ENCODE measurements around the gene ZRANB1. TPM values are rescaled to one million over a fixed set of nuclear protein-coding genes. Genes with fewer than 3 reads are reported as not detected.
"Not testable (repeated sequence)": the region's sequence is repeated elsewhere in the genome, so short reads cannot be mapped to it uniquely, and the experiment has no call there.

The ZRANB1 gene
- total RNA-seq, 1 donor from 2014 or later, result 16.0 TPM

DNA sequence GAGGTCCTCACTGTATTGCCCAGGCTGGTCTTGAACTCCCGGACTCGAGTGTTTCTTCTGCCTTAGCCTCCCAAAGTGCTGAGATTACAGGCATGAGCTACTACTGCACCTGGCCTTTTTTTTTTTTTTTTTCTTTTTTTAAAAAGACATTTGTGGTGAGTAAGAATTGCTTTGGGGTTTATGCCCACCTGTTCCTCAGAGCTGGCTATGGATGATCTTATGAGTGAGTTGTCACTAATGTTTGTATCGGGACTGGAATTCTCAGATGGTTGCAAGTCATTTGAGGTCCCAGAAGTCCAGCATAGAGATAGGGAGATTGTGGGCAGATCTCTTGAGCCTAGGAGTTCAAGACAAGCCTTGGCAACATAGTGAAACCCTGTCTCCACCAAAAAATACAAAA, 35.2 kb downstream of the ZRANB1 start:
- Mint-ChIP-seq H3K27ac (no peak overlapping the region), H3K4me1 (ENCODE audit: low read depth) (peaks cover 20% of the 10 kb centered on the region), H3K27me3 (ENCODE audit: insufficient read depth) (no peaks in the 10 kb centered on the region), H3K9me3 (no peaks in the 10 kb centered on the region), H3K36me3 (ENCODE audit: low read depth) (peaks cover 20% of the 10 kb centered on the region), H3K4me3 (no peak overlapping the region)
- DNase-seq (ENCODE audit: low spot score), result no peak
- intact Hi-C loops (cut with micrococcal nuclease), result no loop called here

DNA sequence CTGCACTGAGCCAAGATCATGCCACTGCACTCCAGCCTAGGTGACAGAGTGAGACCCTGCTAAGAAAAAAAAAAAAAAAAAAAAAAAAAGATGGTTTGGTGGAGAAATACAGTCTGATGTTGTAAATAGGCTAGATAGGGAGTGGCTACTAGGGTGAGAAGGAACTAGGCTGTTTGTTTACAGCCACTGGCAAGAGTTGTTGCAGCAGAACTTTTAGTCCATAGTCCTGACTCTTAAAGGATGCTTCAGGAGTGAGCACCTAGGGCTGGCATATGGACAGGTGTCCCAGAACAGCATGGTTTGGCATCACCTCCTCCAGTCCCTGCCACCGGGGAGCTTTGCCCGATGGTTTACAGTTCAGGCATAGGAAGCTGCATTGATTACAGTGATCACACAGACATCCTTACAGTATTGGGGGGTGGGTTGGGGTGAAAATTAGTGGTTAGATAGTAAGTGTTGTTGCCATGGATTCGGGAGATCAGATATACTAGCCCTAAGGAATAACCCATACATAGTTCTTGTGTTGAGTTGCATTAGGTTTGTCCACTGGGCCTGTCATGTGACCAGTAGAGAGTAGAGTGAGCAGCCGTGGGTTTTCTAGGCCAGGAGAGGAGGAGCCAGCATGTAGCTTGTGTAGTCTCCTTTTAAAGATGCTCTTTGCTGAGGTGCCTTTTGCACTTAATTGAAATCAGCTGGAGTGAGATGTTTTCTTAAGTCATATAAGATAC, 35.9 kb downstream of the ZRANB1 start:
- Mint-ChIP-seq H3K4me1 (ENCODE audit: low read depth) (peaks cover 23% of the 10 kb centered on the region), H3K9me3 (no peaks in the 10 kb centered on the region), H3K4me3 (no peak overlapping the region), H3K27ac (no peak overlapping the region), H3K27me3 (ENCODE audit: insufficient read depth) (no peaks in the 10 kb centered on the region), H3K36me3 (ENCODE audit: low read depth) (peaks cover 24% of the 10 kb centered on the region)
- intact Hi-C loops (cut with micrococcal nuclease), result no loop called here
- DNase-seq (ENCODE audit: low spot score), result no peak

DNA sequence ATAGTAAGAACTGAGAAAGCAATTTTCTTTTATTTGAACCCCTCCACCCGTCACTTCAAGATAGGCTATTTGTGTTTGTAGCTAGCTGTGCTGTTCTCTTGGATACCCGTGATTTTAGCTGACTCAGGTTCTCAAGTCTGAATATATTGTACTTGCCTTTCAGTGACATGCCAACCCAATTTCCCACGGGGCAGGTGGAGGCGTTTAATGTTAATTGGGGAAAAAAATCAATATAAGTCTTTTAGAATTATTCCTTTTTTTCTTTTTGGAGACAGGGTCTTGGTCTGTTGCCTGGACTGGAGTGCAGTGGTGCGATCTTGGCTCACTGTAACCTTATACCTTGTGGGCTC, 36.4 kb downstream of the ZRANB1 start:
- H3K9me3 Mint-ChIP-seq, result no peaks in the 10 kb centered on the region
- peaks cover 29% of the 10 kb centered on the region for H3K36me3 Mint-ChIP-seq (ENCODE audit: low read depth)
- no peak overlapping the region for H3K4me3 Mint-ChIP-seq
- intact Hi-C loops (cut with micrococcal nuclease), result no loop called here
- DNase-seq (ENCODE audit: low spot score), result no peak
- peaks cover 28% of the 10 kb centered on the region for H3K4me1 Mint-ChIP-seq (ENCODE audit: low read depth)
- H3K27me3 Mint-ChIP-seq (ENCODE audit: insufficient read depth), result no peaks in the 10 kb centered on the region
- H3K27ac Mint-ChIP-seq, result no peak overlapping the region

DNA sequence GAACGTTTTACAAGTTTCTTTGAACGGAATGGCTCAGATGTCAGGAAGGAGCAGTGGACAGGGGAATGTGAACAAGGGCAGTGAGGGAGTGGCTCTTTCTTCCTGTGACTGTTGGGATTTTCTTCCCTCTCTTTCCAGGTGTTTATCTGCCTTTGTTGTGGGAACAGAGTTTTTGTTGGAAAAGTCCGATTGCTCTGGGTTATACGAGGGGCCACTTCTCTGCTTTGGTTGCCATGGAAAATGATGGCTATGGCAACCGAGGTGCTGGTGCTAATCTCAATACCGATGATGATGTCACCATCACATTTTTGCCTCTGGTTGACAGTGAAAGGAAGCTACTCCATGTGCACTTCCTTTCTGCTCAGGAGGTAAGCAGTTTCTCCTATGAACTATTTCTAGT, 41.4 kb downstream of the ZRANB1 start:
- Mint-ChIP-seq H3K4me1 (ENCODE audit: low read depth) (peaks cover 12% of the 10 kb centered on the region), H3K27me3 (ENCODE audit: insufficient read depth) (no peaks in the 10 kb centered on the region), H3K27ac (no peak overlapping the region), H3K36me3 (ENCODE audit: low read depth) (peaks cover 30% of the 10 kb centered on the region), H3K9me3 (no peaks in the 10 kb centered on the region), H3K4me3 (no peak overlapping the region)
- intact Hi-C loops (cut with micrococcal nuclease), result no loop called here
- no peak for DNase-seq (ENCODE audit: low spot score)

DNA sequence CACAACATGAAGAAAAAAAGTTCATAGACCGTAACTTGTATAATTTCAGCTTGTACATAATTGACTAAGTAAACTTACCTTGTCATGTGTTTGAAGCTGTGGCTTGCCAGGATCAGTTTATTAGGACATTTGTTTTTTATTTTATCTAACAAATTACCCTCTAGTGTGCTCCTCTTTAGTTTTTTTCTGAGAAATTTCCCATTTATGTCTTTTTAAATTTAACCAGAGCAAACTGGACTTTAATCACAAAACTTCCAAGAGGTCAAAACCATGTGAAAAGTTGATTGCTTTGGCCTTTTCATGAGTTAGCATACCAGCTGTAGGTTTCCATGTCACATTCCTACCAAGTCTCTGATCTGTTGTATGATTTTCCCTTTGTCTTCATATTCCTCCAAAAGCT, 42.5 kb downstream of the ZRANB1 start:
- Mint-ChIP-seq H3K36me3 (ENCODE audit: low read depth) (peaks cover 35% of the 10 kb centered on the region), H3K4me1 (ENCODE audit: low read depth) (peaks cover 18% of the 10 kb centered on the region), H3K4me3 (no peak overlapping the region), H3K27ac (no peak overlapping the region), H3K9me3 (no peaks in the 10 kb centered on the region), H3K27me3 (ENCODE audit: insufficient read depth) (no peaks in the 10 kb centered on the region)
- no peak for DNase-seq (ENCODE audit: low spot score)
- intact Hi-C loops (cut with micrococcal nuclease), result no loop called here

DNA sequence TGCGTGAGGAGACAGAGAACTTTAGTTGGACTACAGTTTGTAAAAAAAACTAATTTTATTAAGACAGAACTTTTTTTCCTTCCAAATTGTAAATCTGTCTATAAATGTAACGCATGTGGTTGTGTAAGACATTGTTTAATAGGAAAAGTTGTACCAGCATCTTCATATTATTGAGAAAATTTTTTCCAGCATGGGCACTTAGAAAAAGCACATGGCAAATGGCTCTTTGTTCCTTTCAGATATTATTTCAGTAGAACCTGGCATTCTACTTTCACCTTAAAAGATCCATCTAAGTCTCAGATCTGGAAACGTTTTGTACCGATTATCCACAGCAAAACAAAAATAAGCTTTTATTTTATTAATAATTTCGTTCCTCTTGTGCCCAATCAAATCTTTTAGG, 43.2 kb downstream of the ZRANB1 start:
- H3K27ac Mint-ChIP-seq, result no peak overlapping the region
- DNase-seq (ENCODE audit: low spot score), result no peak
- intact Hi-C loops (cut with micrococcal nuclease), result no loop called here
- H3K9me3 Mint-ChIP-seq, result no peaks in the 10 kb centered on the region
- H3K27me3 Mint-ChIP-seq (ENCODE audit: insufficient read depth), result no peaks in the 10 kb centered on the region
- no peak overlapping the region for H3K4me3 Mint-ChIP-seq
- peaks cover 37% of the 10 kb centered on the region for H3K36me3 Mint-ChIP-seq (ENCODE audit: low read depth)
- peaks cover 18% of the 10 kb centered on the region for H3K4me1 Mint-ChIP-seq (ENCODE audit: low read depth)

DNA sequence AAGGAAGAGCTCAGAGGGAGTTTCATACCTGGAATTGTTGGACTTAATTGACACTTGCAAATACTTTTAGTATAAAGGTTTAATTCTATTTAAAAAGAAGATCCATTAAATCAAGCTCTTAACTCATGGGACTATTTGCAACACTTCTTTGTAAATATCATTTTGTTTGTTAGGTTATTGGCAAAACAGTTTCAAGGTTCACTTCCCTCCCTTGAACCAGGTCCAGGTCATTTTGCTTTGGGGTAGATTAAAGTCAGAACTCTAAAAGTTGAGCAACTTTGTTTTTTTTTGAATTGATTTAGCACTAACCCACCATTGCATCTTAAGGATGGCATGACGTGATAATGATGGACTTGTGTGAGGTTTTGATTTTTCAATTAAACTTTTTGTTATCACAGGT, 45.9 kb downstream of the ZRANB1 start:
- peaks cover 16% of the 10 kb centered on the region for H3K4me1 Mint-ChIP-seq (ENCODE audit: low read depth)
- no peak overlapping the region for H3K4me3 Mint-ChIP-seq
- H3K27me3 Mint-ChIP-seq (ENCODE audit: insufficient read depth), result no peaks in the 10 kb centered on the region
- H3K27ac Mint-ChIP-seq, result no peak overlapping the region
- no peaks in the 10 kb centered on the region for H3K9me3 Mint-ChIP-seq
- no peak for DNase-seq (ENCODE audit: low spot score)
- H3K36me3 Mint-ChIP-seq (ENCODE audit: low read depth), result peaks cover 28% of the 10 kb centered on the region
- intact Hi-C loops (cut with micrococcal nuclease), result no loop called here

DNA sequence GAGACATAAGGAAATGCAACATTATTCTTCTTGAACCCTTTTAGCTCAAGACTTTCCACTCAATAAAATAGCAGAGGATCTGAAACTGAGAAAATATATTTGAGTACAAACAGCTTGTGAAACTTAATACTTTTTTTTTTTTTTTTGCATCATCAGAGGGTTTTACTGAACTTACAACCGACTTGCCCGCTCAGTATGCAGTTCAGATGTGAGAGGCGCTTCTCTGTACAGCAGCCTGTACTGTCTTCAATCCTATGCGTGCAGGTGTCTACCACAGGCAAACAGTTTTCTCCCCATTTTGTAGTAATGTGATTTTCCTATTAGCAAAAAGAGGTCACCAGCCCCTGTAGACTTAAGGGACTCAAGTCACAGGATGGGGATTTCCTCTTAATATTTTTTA, 46.8 kb downstream of the ZRANB1 start:
- intact Hi-C loops (cut with micrococcal nuclease); H3K4me3 Mint-ChIP-seq; H3K27me3 Mint-ChIP-seq (ENCODE audit: insufficient read depth); H3K9me3 Mint-ChIP-seq; DNase-seq (ENCODE audit: low spot score); H3K27ac Mint-ChIP-seq; H3K4me1 Mint-ChIP-seq (ENCODE audit: low read depth): not testable (repeated sequence)
- H3K36me3 Mint-ChIP-seq (ENCODE audit: low read depth), result peaks cover 19% of the 10 kb centered on the region

DNA sequence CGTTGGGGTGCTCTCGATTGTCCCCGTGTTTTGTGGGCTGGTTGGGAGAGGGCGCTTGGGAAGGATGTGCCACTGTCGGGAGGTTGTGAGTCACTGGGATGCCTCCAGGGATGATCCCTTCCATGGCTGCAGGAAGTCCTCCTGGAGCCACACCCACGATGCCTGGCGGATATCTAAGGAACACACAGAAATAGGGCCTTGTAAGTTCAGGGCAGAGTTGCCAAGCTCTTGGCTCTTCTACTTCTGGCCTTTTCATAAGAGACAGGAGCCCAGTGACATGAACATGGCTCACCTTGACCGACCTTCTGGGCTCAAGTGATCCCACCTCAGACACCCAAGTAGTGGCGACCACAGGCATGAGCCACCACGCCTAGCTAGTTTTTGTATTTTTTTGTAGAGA, 47.6 kb downstream of the ZRANB1 start:
- Mint-ChIP-seq H3K27ac (no peak overlapping the region), H3K27me3 (ENCODE audit: insufficient read depth) (no peaks in the 10 kb centered on the region), H3K4me3 (no peak overlapping the region), H3K4me1 (ENCODE audit: low read depth) (peaks cover 6% of the 10 kb centered on the region), H3K36me3 (ENCODE audit: low read depth) (peaks cover 17% of the 10 kb centered on the region), H3K9me3 (no peaks in the 10 kb centered on the region)
- intact Hi-C loops (cut with micrococcal nuclease), result no loop called here
- DNase-seq (ENCODE audit: low spot score), result no peak

DNA sequence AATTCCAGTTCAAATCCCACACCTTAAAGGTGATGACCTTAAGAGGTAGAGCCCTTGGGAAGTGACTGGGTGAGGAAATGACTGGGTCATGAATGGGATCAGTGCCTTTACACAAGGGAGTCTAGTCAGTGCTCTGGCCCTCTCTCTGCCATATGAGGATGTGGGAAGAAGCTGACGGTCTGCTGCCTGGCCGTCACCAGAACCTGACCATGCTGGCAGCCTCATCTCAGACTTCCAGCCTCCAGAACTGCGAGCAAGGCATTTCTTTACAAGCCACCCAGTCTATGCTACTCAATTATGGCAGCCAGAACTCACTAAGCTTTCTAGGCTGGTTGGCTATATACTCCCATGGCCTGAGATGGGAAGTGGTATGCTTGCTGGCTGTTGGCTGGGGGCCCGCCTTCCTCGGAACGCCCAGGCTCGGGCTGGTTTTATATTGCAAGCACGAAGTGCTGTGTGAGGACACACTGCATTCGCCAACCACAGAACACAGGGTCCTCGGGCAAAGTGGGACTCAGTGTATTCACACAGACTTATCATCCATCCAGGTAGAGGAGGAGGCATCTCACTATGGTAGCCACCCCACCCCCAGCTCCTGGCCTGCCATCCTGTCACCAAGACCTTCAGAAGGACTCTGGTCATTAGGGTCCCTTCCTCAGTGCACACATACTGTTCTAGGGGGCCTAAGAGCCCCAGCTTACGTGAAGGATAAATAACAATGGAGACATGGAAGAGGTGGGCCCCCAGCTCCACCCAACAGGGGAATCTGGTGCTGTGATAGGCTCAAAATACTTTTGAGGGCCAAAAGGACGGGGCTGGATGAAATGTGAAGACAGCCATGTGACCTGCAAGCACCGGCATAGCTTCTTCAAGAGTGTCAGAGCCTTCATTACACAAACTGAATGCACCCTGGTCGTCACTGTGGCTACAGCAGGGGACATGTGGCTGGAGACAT, 49.0 kb downstream of the ZRANB1 start:
- Mint-ChIP-seq H3K4me3 (no peak overlapping the region), H3K27me3 (ENCODE audit: insufficient read depth) (no peaks in the 10 kb centered on the region), H3K4me1 (ENCODE audit: low read depth) (peaks cover 6% of the 10 kb centered on the region), H3K9me3 (no peaks in the 10 kb centered on the region), H3K27ac (no peak overlapping the region), H3K36me3 (ENCODE audit: low read depth) (peaks cover 10% of the 10 kb centered on the region)
- no peak for DNase-seq (ENCODE audit: low spot score)
- intact Hi-C loops (cut with micrococcal nuclease), result no loop called here

DNA sequence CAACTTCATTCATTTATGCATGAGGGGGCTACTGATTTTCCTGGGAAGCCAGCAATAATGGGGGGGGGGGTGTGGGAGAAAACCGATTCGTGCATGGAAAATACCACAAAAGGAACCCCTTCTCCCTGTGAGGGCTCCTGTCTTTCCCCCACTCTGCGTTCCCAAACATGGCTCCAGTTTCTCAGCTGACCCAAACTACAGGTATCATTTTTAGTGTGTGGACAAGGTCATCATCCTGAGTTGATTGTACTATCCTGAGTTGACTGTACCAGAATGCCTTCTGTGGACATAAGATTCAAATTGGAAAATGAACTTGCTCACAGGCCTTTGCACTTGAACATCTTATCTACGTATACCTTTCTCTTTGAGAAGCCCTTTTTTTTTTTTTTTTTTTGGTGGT, 49.9 kb downstream of the ZRANB1 start:
- Mint-ChIP-seq H3K9me3 (no peaks in the 10 kb centered on the region), H3K27me3 (ENCODE audit: insufficient read depth) (no peaks in the 10 kb centered on the region), H3K4me1 (ENCODE audit: low read depth) (peaks cover 6% of the 10 kb centered on the region), H3K27ac (no peak overlapping the region), H3K4me3 (no peak overlapping the region), H3K36me3 (ENCODE audit: low read depth) (peaks cover 10% of the 10 kb centered on the region)
- DNase-seq (ENCODE audit: low spot score), result no peak
- intact Hi-C loops (cut with micrococcal nuclease), result no loop called here

DNA sequence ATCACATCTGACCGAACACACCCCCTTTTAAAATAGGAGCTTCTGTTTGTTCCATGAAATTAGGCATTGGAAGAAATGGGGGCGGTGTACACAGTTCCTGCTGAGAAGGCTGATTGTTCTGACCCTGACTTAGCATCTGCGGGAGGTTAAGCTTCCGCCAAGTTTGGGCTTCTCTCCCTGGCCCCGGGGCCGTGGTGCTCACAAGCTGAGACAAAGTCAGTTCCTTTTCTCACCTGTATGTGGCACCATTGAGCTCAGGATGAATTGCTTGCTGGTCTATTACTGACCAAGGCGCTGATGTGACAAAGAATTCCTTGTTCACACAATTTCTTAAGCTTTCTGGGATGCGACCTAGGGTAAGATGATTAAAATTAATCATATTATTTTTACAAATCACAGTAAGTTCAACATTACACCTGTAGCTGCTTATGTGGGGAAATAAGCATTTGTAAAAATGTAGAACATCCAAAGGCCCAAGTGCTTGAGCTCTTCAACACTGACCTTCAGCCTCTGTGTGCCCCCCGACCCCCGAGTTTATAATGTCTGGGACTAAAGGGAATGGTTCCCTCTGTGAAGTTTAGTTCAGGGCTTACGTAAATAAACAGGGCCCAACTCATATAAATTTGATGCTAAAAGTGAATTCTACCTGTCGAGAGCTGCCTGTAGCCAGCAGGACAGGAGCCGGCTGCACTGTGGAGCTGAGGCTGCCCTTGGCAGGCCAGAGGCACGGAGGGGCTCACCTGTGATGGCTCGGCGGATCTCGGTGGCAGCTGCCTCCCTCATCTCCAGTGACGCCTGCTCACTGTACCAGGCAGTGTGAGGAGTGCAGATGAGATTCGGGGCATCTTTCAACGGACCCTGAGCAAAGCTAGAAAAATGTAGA, 50.8 kb downstream of the ZRANB1 start:
- H3K36me3 Mint-ChIP-seq (ENCODE audit: low read depth), result peaks cover 6% of the 10 kb centered on the region
- no peak overlapping the region for H3K4me3 Mint-ChIP-seq
- DNase-seq (ENCODE audit: low spot score), result no peak
- no peak overlapping the region for H3K27ac Mint-ChIP-seq
- no peaks in the 10 kb centered on the region for H3K9me3 Mint-ChIP-seq
- intact Hi-C loops (cut with micrococcal nuclease), result no loop called here
- peaks cover 6% of the 10 kb centered on the region for H3K4me1 Mint-ChIP-seq (ENCODE audit: low read depth)
- no peaks in the 10 kb centered on the region for H3K27me3 Mint-ChIP-seq (ENCODE audit: insufficient read depth)

DNA sequence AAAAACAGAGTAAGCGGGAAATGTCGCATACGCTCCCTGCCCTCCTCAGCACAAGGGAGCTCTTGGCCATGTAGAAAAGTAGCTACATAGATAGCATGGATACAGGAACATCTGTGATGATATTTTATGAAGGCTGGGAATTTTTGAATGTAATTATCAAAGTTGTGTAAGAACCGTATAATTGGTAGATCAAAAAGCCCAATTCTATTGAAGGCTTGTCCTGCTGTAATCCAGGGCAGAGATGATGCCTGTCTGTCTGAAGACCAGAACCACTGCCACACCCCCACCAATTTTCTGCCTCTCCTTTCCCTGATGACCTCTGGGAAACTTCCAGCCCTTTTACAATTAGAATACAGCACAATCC, 51.4 kb downstream of the ZRANB1 start:
- Mint-ChIP-seq H3K4me3 (no peak overlapping the region), H3K36me3 (ENCODE audit: low read depth) (peaks cover 6% of the 10 kb centered on the region), H3K27me3 (ENCODE audit: insufficient read depth) (no peaks in the 10 kb centered on the region), H3K9me3 (no peaks in the 10 kb centered on the region), H3K4me1 (ENCODE audit: low read depth) (peaks cover 6% of the 10 kb centered on the region), H3K27ac (no peak overlapping the region)
- intact Hi-C loops (cut with micrococcal nuclease), result no loop called here
- no peak for DNase-seq (ENCODE audit: low spot score)

Data from activated T-helper 1 cell treated with anti-CD3 and anti-CD28 coated beads, Interleukin-12 subunit alpha, Interleukin-12 subunit beta, Interleukin-2, Interleukin-4 antibody, amounts not matched to agents 30 ng/mL and 10 ng/mL and 1 ng/mL, durations not matched to agents 14 hours and 24 hours and 36 hours (primary cell).